HEK293 (cell line): ENCODE results near the gene PRIMPOL.

ENCODE experiments used
- CTCF ChIA-PET: fragments of 350-600 bp; formaldehyde crosslinking; extraction: SDS; loops from one replicate; lab custom pipeline; 2021; ENCODE audit warnings: antibody characterized with exemption; lab: Yijun Ruan, JAX
- POLR2A ChIA-PET: fragments of 300-600 bp; formaldehyde crosslinking; extraction: SDS; loops from one replicate; lab custom pipeline; 2020; ENCODE audit warnings: antibody characterized with exemption, inconsistent platforms; lab: Yijun Ruan, JAX
- H3K27ac ChIP-seq: fragments of 200-500 bp; sonication (Bioruptor generic); 2 replicates; pipeline ENCODE4 v1.5.1; 2014; ENCODE audit warnings: low read depth, low read length, control low read depth, inconsistent platforms; ENCODE audit errors: extremely low read depth
- H3K36me3 ChIP-seq, 2 experiments: fragments of 200-500 bp in 1 of 2; sonication (Bioruptor generic) in 1 of 2; 1 replicate in 1 of 2; 2 replicates in 1 of 2; pipeline ENCODE4 v1.5.1; 2014 to 2017; ENCODE audit warnings: inconsistent platforms in 2 of 2, low read length in 2 of 2; ENCODE audit not compliant: control insufficient read depth in 2 of 2, insufficient read depth in 1 of 2
- H3K4me1 ChIP-seq: fragments of 200-500 bp; sonication (Bioruptor generic); 2 replicates; pipeline ENCODE4 v1.5.1; 2014; ENCODE audit warnings: mild to moderate bottlenecking, low read length, inconsistent platforms; ENCODE audit not compliant: control insufficient read depth, insufficient read depth
- H3K4me3 ChIP-seq: 2 replicates; pipeline ENCODE4 v1.5.1; 2011; ENCODE audit warnings: low read depth, mild to moderate bottlenecking, control low read depth, low read length, moderate library complexity
- H3K9me3 ChIP-seq: fragments of 200-500 bp; sonication (Bioruptor generic); 2 replicates; pipeline ENCODE4 v1.5.1; 2014; ENCODE audit warnings: low read depth, low read length, inconsistent platforms; ENCODE audit not compliant: control insufficient read depth, insufficient read depth
- ATF2 ChIP-seq: fragments of 450-650 bp; formaldehyde crosslinking; IDR thresholded peaks from 2 replicates; pipeline ENCODE4 v1.5.1; 2016; ENCODE audit warnings: missing biosample characterization, missing genetic modification characterization, low read depth
- CTCF ChIP-seq: fragments of 450-650 bp; formaldehyde crosslinking; IDR thresholded peaks from 2 replicates; pipeline ENCODE4 v1.5.1; 2016; ENCODE audit warnings: missing biosample characterization, missing genetic modification characterization
- KLF10 ChIP-seq: fragments of 450-650 bp; IDR thresholded peaks from 2 replicates; pipeline ENCODE4 v1.5.1; 2018; ENCODE audit warnings: missing biosample characterization, mild to moderate bottlenecking, missing genetic modification characterization
- MZF1 ChIP-seq: fragments of 450-650 bp; formaldehyde crosslinking; IDR thresholded peaks from 2 replicates; pipeline ENCODE4 v1.5.1; 2017; ENCODE audit warnings: missing biosample characterization, missing genetic modification characterization, borderline replicate concordance
- PRDM2 ChIP-seq: fragments of 450-650 bp; formaldehyde crosslinking; IDR thresholded peaks from 2 replicates; pipeline ENCODE4 v1.5.1; 2016; ENCODE audit warnings: missing biosample characterization, missing genetic modification characterization, borderline replicate concordance
- PRDM6 ChIP-seq: fragments of 450-650 bp; formaldehyde crosslinking; IDR thresholded peaks from 2 replicates; pipeline ENCODE4 v1.5.1; 2017; ENCODE audit warnings: missing biosample characterization, missing genetic modification characterization
- ZBTB20 ChIP-seq: fragments of 450-650 bp; formaldehyde crosslinking; IDR thresholded peaks from 2 replicates; pipeline ENCODE4 v1.5.1; 2016; ENCODE audit warnings: missing biosample characterization, missing genetic modification characterization
- ZBTB21 ChIP-seq: fragments of 450-650 bp; formaldehyde crosslinking; IDR thresholded peaks from 2 replicates; pipeline ENCODE4 v1.5.1; 2017; ENCODE audit warnings: missing biosample characterization, missing genetic modification characterization
- ZFP69B ChIP-seq: fragments of 450-650 bp; formaldehyde crosslinking; IDR thresholded peaks from 2 replicates; pipeline ENCODE4 v1.5.1; 2016; ENCODE audit warnings: missing biosample characterization, missing genetic modification characterization
- ZNF184 ChIP-seq: fragments of 450-650 bp; IDR thresholded peaks from 2 replicates; pipeline ENCODE4 v1.5.1; 2018; ENCODE audit warnings: missing biosample characterization, mild to moderate bottlenecking, missing genetic modification characterization
- ZNF366 ChIP-seq: fragments of 450-650 bp; formaldehyde crosslinking; conservative IDR thresholded peaks from 2 replicates; pipeline ENCODE4 v1.5.1; 2016; ENCODE audit warnings: missing biosample characterization, missing genetic modification characterization
- ZNF501 ChIP-seq: fragments of 450-650 bp; formaldehyde crosslinking; IDR thresholded peaks from 2 replicates; pipeline ENCODE4 v1.5.1; 2016; ENCODE audit warnings: missing biosample characterization, missing genetic modification characterization
- ZNF571 ChIP-seq: fragments of 450-650 bp; formaldehyde crosslinking; IDR thresholded peaks from 2 replicates; pipeline ENCODE4 v1.5.0; 2017; ENCODE audit warnings: missing biosample characterization, missing genetic modification characterization
- ZNF621 ChIP-seq: fragments of 450-650 bp; formaldehyde crosslinking; IDR thresholded peaks from 2 replicates; pipeline ENCODE4 v1.5.1; 2017; ENCODE audit warnings: missing biosample characterization, missing genetic modification characterization
- ZNF629 ChIP-seq: fragments of 450-650 bp; formaldehyde crosslinking; IDR thresholded peaks from 2 replicates; pipeline ENCODE4 v1.5.1; 2017; ENCODE audit warnings: missing biosample characterization, missing genetic modification characterization
- ZNF692 ChIP-seq: fragments of 450-650 bp; formaldehyde crosslinking; IDR thresholded peaks from 2 replicates; pipeline ENCODE4 v1.5.1; 2016; ENCODE audit warnings: missing biosample characterization, missing genetic modification characterization
- ZNF747 ChIP-seq: fragments of 450-650 bp; formaldehyde crosslinking; IDR thresholded peaks from 2 replicates; pipeline ENCODE4 v1.5.1; 2016; ENCODE audit warnings: missing biosample characterization, missing genetic modification characterization
- ZNF768 ChIP-seq: fragments of 450-650 bp; formaldehyde crosslinking; IDR thresholded peaks from 2 replicates; pipeline ENCODE4 v1.5.1; 2018; ENCODE audit warnings: missing biosample characterization, mild to moderate bottlenecking, missing genetic modification characterization

PRIMPOL gene

GRCh38 chr4:184641451-184641850, 8.1 kb upstream of the PRIMPOL start (continued):
- no peak for TF ChIP-seq PRDM2 (tag by site-specific recombination)

- peaks cover 0 to 23% of the 10 kb centered on the region in 2 experiments; a peak in 2 of 3 replicates for H3K36me3 ChIP-seq
- peak overlapping the region; percentile 26 for H3K27ac ChIP-seq
- H3K9me3 ChIP-seq = no peaks in the 10 kb centered on the region
- POLR2A ChIA-PET = no interaction called here
- CTCF ChIA-PET = no interaction called here
- peaks cover 24% of the 10 kb centered on the region for H3K4me1 ChIP-seq
- no peak for TF ChIP-seq CTCF (tag by site-specific recombination)
- TF ChIP-seq, all 188 proteins: peak for 0
- no peak overlapping the region for H3K4me3 ChIP-seq
These were observed 5.8 kb upstream of the PRIMPOL start for GRCh38 chr4:184643731-184644130.

GRCh38 chr4:184644553-184645307, 4.8 kb upstream of the PRIMPOL start:
- H3K4me3 ChIP-seq = no peak overlapping the region
- peaks cover 24% of the 10 kb centered on the region for H3K4me1 ChIP-seq
- H3K36me3 ChIP-seq = peaks cover 0 to 18% of the 10 kb centered on the region in 2 experiments; a peak in 2 of 3 replicates
- H3K27ac ChIP-seq = peak overlapping the region; percentile 41
- ChIA-PET POLR2A (interaction anchor here (1.4 kb wide), 1 partner anchor 89 kb away, joined by 4 read pairs; the partner anchor contains the start of gene CENPU), CTCF (interaction anchor here (0.5 to 0.7 kb wide), 3 partner anchors 21 to 39 kb away, joined by 3 to 4 read pairs (median 3); no protein-coding TSS in a partner anchor)
- no peaks in the 10 kb centered on the region for H3K9me3 ChIP-seq
- TF ChIP-seq ZBTB21 = no peak
- TF ChIP-seq ZNF629 = peak; percentile 59; the same call in 1 of the 2 replicates
- TF ChIP-seq ZNF184 = 0 out of 2 replicates have a peak, but pooled peaks have one; percentile 13
- no peak for TF ChIP-seq ZNF747
- no peak for TF ChIP-seq ZNF768 (tag by site-specific recombination)
- 0 out of 2 replicates have a peak, but pooled peaks have one; percentile 33 for TF ChIP-seq ZNF366 (tag by site-specific recombination)
- peak; percentile 22; the same call in 1 of the 2 replicates for TF ChIP-seq ZNF692 (tag by site-specific recombination)
- 0 out of 2 replicates have a peak, but pooled peaks have one; percentile 28 for TF ChIP-seq KLF10 (tag by site-specific recombination)
- no peak for TF ChIP-seq ZBTB20 (tag by site-specific recombination)
- peak; percentile 82 for TF ChIP-seq ATF2 (tag by site-specific recombination)
- TF ChIP-seq ZNF501 (tag by site-specific recombination) = no peak
- no peak for TF ChIP-seq ZNF621
- TF ChIP-seq ZFP69B (tag by site-specific recombination) = no peak
- peak; percentile 63; the same call in 1 of the 2 replicates for TF ChIP-seq MZF1 (tag by site-specific recombination)
- peak; percentile 73 for TF ChIP-seq PRDM6
- TF ChIP-seq ZNF571 (tag by site-specific recombination) = no peak
